Measurements from ENCODE around the gene ZNF473. TPM values are rescaled to one million over a fixed set of nuclear protein-coding genes. Genes with fewer than 3 reads are reported as not detected.
"Not testable (repeated sequence)": the region's sequence is repeated elsewhere in the genome, so short reads cannot be mapped to it uniquely, and the experiment has no call there.

The ZNF473 gene
- total and polyA plus RNA-seq, 12 donors: 1.5 to 4.2 (median 3.1) TPM

GRCh38 chr19:50047671-50048070 is 21.9 kb downstream of the ZNF473 start:
- WGBS, 2 donors: 94 to 95% methylated on average over 4 of the region's 4 CpGs
- Histone ChIP-seq H3K27ac (no peak overlapping the region), H3K27me3 (peaks cover 0 to 3% (median 0%) of the 10 kb centered on the region in 7 donors), H3K4me3 (no peak overlapping the region), H3K4me1 (peaks cover 0 to 15% (median 11%) of the 10 kb centered on the region in 9 donors), H3K36me3 (peaks cover 6 to 55% (median 45%) of the 10 kb centered on the region in 9 donors), H3K9me3 (peaks cover 0 to 64% (median 35%) of the 10 kb centered on the region in 11 donors)
- DNase-seq (no peak), ATAC-seq (no peak)
- TF ChIP-seq CTCF (IDR thresholded peaks at IDR 0.05): no peak
- intact Hi-C loops (cut with DNase I): loop anchor here in 1 of 10 donors (10.0 kb wide), 1 partner anchor 87 kb away; no protein-coding TSS in a partner anchor

- intact Hi-C loops (cut with DNase I): no loop called here
- DNase-seq (peak; percentile 82 to 84), ATAC-seq (peak; percentile 94 to 97 (median 95))
- Histone ChIP-seq H3K4me1 (peaks cover 0 to 15% (median 11%) of the 10 kb centered on the region in 9 donors), H3K36me3 (peaks cover 0 to 26% (median 16%) of the 10 kb centered on the region in 9 donors), H3K9me3 (peaks cover 0 to 36% (median 15%) of the 10 kb centered on the region in 11 donors), H3K4me3 (peak overlapping the region; percentile 16 to 65 (median 58)), H3K27me3 (peaks cover 0 to 3% (median 0%) of the 10 kb centered on the region in 7 donors), H3K27ac (peak overlapping the region in 8 of 10 donors; percentile 24 to 70 (median 55))
- 1 to 2% methylated on average over 52 of the region's 52 CpGs for WGBS, 2 donors
- TF ChIP-seq CTCF (IDR thresholded peaks at IDR 0.05): no peak
Observed at GRCh38 chr19:50050406-50051227, 24.8 kb downstream of the ZNF473 start.

- Histone ChIP-seq H3K36me3 (peaks cover 0 to 18% (median 8%) of the 10 kb centered on the region in 9 donors), H3K4me3 (peak overlapping the region in 9 of 10 donors; percentile 32 to 65 (median 59)), H3K9me3 (peaks cover 0 to 28% (median 8%) of the 10 kb centered on the region in 11 donors), H3K4me1 (peaks cover 0 to 15% (median 11%) of the 10 kb centered on the region in 9 donors), H3K27ac (peak overlapping the region in 2 of 10 donors; percentile 29 to 50)
- DNase-seq; H3K27me3 ChIP-seq; intact Hi-C loops (cut with DNase I); ATAC-seq: not testable (repeated sequence)
- WGBS, 2 donors: 43 to 46% methylated on average over 16 of the region's 16 CpGs
Observed at GRCh38 chr19:50051228-50051895, 25.6 kb downstream of the ZNF473 start.

GRCh38 chr19:50051964-50052363 is 26.2 kb downstream of the ZNF473 start:
- ATAC-seq (no peak), DNase-seq (no peak)
- Histone ChIP-seq H3K4me1 (peaks cover 0 to 15% (median 11%) of the 10 kb centered on the region in 9 donors), H3K9me3 (peaks cover 0 to 22% (median 2%) of the 10 kb centered on the region in 11 donors), H3K36me3 (peaks cover 0 to 12% (median 2%) of the 10 kb centered on the region in 9 donors), H3K27me3 (peaks cover 0 to 3% (median 0%) of the 10 kb centered on the region in 7 donors), H3K4me3 (no peak overlapping the region), H3K27ac (no peak overlapping the region)
- intact Hi-C loops (cut with DNase I): no loop called here
- TF ChIP-seq CTCF (IDR thresholded peaks at IDR 0.05): no peak
- 66 to 83% methylated on average over 8 of the region's 8 CpGs for WGBS, 2 donors

Data from heart right ventricle (tissue), 16 donors.